GM21360 (cell line): ENCODE results near the gene PHLDA3.

Source experiments
- ATAC-seq: cut with Tn5 transposase; IDR thresholded peaks from one replicate; pipeline ENCODE4 v1.9.1; 2021; ENCODE audit warnings: mild to moderate bottlenecking, moderate library complexity; ENCODE audit not compliant: unreplicated experiment

PHLDA3 gene

GRCh38 chr1:201436969-201437368, 32.0 kb downstream of the PHLDA3 start:
- ATAC-seq: no peak

- no peak for ATAC-seq
Observed at GRCh38 chr1:201436393-201436792, 32.6 kb downstream of the PHLDA3 start.

DNA sequence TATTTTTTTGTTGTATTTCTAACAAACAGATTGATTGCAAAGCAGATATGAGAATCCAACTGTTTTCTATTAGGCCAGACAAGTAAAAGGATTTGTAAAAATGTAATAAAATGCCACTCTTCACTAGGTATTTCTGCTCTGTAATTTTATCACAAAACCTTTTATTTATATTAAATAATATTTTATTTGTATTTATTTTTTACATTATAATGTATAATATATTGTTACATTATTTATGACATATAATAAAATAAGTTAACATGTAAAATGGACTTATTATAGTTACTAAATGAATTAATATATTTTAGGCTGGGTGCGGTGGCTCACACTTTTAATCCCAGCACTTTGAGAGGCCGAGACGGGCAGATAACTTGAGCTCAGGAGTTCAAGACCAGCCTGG, 34.7 kb downstream of the PHLDA3 start:
- no peak for ATAC-seq

DNA sequence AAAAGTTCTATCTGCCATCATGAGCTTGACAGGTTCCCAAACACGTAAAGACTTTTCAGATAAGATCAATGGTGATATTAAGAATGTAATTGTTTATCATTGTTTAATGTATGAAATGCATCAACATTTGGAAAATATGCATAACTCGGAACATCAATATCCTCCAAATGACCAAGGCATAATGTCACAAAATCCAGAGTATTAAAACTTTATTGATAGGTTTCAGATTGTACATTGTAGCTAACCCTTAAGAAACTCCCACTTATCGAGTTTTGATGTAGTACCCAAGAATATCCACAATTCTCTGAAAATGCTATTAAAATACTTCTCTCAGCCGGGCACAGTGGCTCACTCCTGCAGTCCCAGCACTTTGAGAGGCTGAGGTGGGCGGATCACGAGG, 35.4 kb downstream of the PHLDA3 start:
- ATAC-seq: no peak

DNA sequence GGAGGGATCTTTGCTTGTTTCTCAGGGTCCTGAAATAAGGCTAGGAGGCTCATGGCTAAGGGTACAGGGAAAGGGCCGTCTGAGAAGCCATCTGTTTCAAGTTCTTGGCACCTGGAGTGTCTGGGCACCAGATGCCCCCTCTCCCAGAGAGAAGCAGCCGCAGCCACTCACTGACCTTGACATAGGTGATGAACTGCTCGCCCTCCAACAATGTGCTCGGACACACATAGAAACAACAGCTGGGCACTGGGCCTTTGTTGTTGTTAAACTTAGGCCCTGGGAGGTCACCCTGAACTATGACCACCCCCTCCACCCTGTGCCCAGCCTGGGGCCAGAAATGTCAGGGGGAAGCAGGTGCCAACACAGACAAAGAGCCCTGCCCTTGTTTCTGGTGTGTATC, 38.2 kb downstream of the PHLDA3 start:
- no peak for ATAC-seq

DNA sequence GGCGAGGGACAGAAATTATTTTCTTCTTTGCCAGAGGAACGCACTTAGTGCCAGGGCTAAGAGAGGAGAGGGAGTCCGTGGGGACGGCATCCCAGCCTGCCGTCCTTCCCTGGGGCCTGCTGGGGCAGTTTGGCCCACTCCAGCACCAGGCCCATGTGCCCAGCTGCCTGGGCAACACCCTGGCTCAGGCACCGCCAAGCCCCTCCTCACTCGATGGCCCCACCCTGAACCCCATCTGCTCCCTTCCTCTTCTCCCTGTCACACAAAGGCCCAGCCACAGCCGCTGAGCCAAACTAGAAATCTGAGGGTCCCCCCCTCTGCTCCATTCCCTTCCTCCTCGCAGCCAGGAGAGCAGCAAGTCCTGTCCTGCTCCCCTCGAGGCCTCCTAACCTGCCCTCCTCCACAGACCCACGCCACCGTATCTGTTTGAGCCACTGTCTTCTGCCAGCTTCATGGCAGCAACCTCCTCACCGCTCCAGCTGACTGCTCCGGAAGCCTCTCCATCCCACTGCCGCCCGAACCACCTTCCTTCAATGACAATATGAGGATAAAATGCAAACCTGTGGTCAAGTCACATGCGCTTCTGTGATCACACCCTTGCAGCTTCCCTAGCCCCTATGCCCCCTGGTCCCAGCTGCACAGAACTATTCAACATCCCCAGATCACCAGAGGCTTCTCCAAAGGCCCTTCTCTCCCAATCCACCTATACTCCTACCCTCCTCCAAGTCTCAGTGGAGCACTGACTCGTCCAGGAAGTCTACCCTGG, 39.1 kb downstream of the PHLDA3 start:
- no peak for ATAC-seq

GRCh38 chr1:201427963-201428362, 41.0 kb downstream of the PHLDA3 start:
- ATAC-seq: no peak

DNA sequence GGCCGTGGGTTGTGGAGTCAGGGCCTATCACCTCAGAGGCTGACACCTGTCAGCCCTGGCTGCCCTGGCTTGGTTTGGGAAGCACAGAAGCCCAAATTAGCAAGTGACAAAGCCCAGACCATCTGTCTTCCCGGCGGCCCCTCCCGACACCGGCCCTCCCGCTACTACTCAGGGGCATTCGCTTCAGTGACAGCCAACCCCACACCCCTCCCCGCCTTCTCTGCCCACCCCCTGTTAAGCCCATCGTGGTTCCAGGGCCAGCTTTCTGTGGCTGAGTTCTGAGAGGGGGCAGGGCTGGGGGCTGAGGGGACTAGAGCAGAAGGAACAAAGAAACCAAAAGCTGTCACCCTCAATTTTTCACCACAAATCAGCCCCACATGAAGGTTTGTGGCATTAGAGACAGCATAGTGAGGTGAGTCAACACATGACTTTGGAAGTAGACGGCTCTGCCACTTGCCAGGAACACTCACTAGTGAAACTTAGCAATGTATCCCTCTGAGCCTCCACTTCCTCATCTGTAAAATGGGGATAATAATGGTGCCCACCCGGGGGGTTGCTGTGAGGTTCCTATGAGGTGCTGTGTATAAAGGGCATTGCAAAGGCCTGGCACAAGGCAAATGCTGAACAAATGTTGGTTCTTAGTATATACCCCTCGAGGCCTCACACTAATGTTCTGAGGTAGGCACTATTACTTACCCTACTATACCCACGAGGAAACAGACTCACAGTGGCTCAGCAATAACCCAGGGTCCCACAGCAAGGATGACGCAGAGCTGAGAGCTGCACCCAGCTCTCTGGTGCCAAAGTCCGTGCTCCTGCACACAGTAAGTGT, 42.3 kb downstream of the PHLDA3 start:
- no peak for ATAC-seq

GRCh38 chr1:201424146-201424545, 44.8 kb downstream of the PHLDA3 start:
- ATAC-seq: no peak

DNA sequence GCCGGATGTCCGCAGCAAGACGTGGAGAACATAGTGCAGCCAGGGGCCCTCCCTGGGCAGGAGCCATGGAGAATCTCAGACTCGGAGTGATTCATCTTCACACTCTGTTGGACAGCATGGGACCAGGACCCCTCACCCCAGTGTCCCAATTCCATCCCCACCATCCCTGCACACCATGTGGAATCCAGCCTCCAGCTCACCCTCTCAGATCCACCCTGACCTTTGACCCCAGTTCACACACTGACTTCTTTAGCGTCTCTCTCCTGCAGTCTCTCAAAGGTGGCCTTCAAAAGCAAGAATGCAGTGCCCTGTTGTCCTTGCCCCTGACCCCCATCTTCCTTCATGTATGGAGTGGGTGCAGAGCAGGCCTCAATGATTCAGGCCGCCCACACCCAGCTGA, 45.3 kb downstream of the PHLDA3 start:
- no peak for ATAC-seq

- no peak for ATAC-seq
Observed at GRCh38 chr1:201422436-201423030, 46.5 kb downstream of the PHLDA3 start.

DNA sequence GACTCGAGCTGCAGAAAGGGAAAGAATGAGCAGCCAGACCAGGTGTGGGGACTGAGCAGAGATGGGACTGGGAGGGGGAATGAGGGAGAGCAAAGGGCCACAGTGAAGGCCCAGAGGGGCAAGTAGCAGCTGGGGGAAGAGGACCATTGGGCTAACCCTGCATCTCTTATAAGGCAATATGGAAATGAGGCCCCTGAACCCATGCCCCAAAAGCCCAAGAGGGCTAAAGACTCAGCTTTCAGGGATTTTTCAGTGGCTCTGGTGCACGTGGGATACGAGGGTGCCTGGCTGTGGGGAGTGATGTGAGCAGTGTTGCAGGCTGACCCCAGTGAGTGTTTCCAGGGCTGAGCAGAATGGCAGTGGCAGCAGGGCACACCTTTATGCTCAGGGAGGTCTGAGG, 47.0 kb downstream of the PHLDA3 start:
- no peak for ATAC-seq

GRCh38 chr1:201421041-201421440, 47.9 kb downstream of the PHLDA3 start:
- no peak for ATAC-seq

- no peak for ATAC-seq
Observed at GRCh38 chr1:201420608-201421002, 48.4 kb downstream of the PHLDA3 start.

GRCh38 chr1:201419746-201420607, 49.0 kb downstream of the PHLDA3 start:
- no peak for ATAC-seq

GRCh38 chr1:201419256-201419655, 49.7 kb downstream of the PHLDA3 start:
- no peak for ATAC-seq

- no peak for ATAC-seq
Observed at GRCh38 chr1:201418461-201418860, 50.5 kb downstream of the PHLDA3 start.
